Articular chondrocyte of knee joint (primary cell): ENCODE measurements around the gene USO1. TPM values are rescaled to one million over a fixed set of nuclear protein-coding genes. Genes with fewer than 3 reads are reported as not detected.

Experiments
- small RNA-seq: library from RNA; depleted of rRNA; stranded (forward); fragments of <200 nt; gene quantifications from one replicate; pipeline ENCODE3, GENCODE V24; 2012
- total RNA-seq: library from RNA; depleted of rRNA; stranded (reverse); fragments of >200 nt; gene quantifications from 2 replicates; pipeline ENCODE4 v1.2.3, GENCODE V29; 2012

USO1 gene, protein sequence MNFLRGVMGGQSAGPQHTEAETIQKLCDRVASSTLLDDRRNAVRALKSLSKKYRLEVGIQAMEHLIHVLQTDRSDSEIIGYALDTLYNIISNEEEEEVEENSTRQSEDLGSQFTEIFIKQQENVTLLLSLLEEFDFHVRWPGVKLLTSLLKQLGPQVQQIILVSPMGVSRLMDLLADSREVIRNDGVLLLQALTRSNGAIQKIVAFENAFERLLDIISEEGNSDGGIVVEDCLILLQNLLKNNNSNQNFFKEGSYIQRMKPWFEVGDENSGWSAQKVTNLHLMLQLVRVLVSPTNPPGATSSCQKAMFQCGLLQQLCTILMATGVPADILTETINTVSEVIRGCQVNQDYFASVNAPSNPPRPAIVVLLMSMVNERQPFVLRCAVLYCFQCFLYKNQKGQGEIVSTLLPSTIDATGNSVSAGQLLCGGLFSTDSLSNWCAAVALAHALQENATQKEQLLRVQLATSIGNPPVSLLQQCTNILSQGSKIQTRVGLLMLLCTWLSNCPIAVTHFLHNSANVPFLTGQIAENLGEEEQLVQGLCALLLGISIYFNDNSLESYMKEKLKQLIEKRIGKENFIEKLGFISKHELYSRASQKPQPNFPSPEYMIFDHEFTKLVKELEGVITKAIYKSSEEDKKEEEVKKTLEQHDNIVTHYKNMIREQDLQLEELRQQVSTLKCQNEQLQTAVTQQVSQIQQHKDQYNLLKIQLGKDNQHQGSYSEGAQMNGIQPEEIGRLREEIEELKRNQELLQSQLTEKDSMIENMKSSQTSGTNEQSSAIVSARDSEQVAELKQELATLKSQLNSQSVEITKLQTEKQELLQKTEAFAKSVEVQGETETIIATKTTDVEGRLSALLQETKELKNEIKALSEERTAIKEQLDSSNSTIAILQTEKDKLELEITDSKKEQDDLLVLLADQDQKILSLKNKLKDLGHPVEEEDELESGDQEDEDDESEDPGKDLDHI
- 133 and 136 TPM in 2 replicates for total RNA-seq

DNA sequence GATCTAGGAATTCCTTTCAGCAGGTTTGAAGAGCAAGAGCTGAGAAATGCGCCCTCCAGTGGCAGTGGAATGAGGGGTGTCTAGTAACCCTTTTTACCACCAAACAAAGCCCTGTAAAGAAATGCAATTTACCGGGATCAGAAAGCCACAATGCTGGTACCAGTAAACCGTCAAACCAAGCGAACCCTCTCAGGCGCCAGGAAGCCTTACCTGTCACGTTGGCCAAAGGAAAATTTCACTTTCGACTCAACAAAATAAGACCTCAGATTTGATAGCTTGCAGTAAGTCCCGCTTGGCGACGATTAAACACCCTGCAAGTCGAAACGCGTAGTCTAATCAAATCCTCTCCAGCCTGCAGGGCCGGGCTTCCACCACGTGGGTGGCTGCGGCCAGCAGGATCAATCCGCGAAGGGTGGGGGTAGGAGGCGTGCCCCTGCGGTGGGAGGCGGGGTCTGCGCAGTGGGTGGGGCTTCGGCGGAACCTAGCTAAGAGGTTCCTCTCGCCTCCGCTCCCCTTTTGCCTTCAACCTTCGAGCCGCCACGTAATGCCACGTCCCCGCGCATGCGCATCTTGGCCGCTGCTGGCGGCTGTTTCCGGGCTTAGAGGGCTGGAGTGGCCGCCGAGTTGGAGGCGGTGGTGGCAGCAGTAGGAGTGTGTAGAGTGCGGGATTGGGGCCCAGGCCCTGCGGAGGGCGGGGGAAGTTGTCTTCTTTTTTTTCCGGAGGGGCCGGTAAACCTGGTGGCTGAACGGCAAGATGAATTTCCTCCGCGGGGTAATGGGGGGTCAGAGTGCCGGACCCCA is at the start of gene USO1:
TSS of gene USO1 (plus strand) at position 512 of the 801 bp plus-strand sequence. CDS start at position 755, 243 bp downstream.

Small RNAs within 50 kb of the gene (small RNA-seq; reads per million reads assigned to genes)
- gene RNU2-16P: not detected

Other genes starting within 250 kb of the USO1 start
- 28.2 and 30.9 TPM in 2 replicates for gene RCHY1, start 210.2 kb upstream of the USO1 start, total RNA-seq
- 21.9 and 23.3 TPM in 2 replicates for gene THAP6, start 210.1 kb upstream of the USO1 start, total RNA-seq
- gene ODAPH, start 168.5 kb upstream of the USO1 start, total RNA-seq: not detected in 2 replicates
- 0.26 and 2.5 TPM in 2 replicates for gene CDKL2, start 94.0 kb upstream of the USO1 start, total RNA-seq
- 136 and 145 TPM in 2 replicates for gene G3BP2, start 51.2 kb upstream of the USO1 start, total RNA-seq
- gene PPEF2, start 177.9 kb downstream of the USO1 start, total RNA-seq: not detected in 2 replicates
- 22.1 and 22.9 TPM in 2 replicates for gene NAAA, start 216.4 kb downstream of the USO1 start, total RNA-seq